Neuron (in vitro differentiated cells): ENCODE results near the gene KRTAP4-3.
"Not testable (repeated sequence)": the region's sequence is repeated elsewhere in the genome, so short reads cannot be mapped to it uniquely, and the experiment has no call there.

ENCODE experiments used
- H2AFZ ChIP-seq: one replicate; pipeline ENCODE4 v1.6.1; 2013; ENCODE audit warnings: low read depth, mild to moderate bottlenecking, inconsistent platforms, low read length, moderate library complexity
- H3K27me3 ChIP-seq: one replicate; pipeline ENCODE4 v1.6.1; 2013; ENCODE audit warnings: low read length; ENCODE audit not compliant: insufficient read depth
- H3K36me3 ChIP-seq: one replicate; pipeline ENCODE4 v1.6.1; 2013; ENCODE audit warnings: low read length; ENCODE audit not compliant: insufficient read depth
- H3K4me1 ChIP-seq: one replicate; pipeline ENCODE4 v1.6.1; 2013; ENCODE audit warnings: low read length; ENCODE audit not compliant: insufficient read depth
- H3K4me3 ChIP-seq: 2 replicates; pipeline ENCODE4 v1.5.1; 2013; ENCODE audit warnings: mild to moderate bottlenecking, low read length, moderate library complexity
- H3K9me3 ChIP-seq: one replicate; pipeline ENCODE4 v1.6.1; 2013; ENCODE audit warnings: low read length

The KRTAP4-3 gene

DNA sequence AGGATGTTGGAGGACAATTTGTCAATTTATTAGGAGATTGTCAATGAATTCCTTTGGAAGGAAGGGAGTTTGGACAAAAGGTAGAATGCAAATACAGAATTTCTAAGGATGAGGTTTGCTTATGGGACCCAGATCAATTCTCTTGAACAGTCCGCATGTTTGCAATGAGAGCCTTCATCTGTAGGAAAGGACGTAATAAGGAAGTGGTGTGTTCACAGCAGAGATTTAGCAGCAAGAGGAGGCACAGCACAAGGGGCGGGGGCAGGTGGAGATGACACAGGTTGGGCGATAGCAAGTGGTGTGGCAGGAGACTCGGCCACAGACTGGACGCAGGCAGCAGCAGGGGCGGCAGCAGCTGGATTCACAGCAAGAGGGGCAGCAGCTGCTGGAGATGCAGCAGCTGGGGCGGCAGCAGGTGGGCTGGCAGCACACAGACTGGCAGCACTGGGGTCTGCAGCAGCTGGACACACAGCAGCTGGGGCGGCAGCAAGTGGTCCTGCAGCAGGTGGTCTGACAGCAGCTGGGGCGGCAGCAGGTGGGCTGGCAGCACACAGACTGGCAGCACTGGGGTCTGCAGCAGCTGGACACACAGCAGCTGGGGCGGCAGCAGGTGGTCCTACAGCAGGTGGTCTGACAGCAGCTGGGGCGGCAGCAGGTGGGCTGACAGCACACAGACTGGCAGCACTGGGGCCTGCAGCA is 44.6 kb downstream of the KRTAP4-3 start:
- not testable (repeated sequence) for H3K4me1 ChIP-seq, H2AFZ ChIP-seq, H3K36me3 ChIP-seq, H3K9me3 ChIP-seq, H3K4me3 ChIP-seq, H3K27me3 ChIP-seq

DNA sequence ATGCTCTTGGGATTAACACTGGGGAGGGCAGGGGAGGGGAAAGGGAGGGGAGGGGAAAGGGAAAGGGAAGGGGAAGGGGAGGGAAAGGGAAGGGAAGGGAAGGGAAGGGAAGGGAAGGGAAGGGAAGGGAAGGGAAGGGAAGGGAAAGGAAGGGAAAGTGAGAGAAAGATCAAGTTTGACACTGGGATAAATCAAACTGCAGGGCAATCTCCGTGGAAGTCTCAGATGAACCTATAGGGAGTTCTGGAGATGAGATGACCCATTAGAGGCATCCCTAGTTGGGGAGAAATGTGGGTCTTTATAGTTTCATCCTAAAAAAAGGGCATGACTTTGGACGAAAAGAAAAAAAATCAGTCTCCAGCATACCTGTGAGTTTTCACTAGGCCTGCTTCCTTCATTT is 46.3 kb downstream of the KRTAP4-3 start:
- H3K9me3 ChIP-seq, result no peaks in the 10 kb centered on the region
- H3K27me3 ChIP-seq, result no peaks in the 10 kb centered on the region
- no peaks in the 10 kb centered on the region for H3K36me3 ChIP-seq
- H3K4me1 ChIP-seq, result no peaks in the 10 kb centered on the region
- no peak overlapping the region for H2AFZ ChIP-seq
- H3K4me3 ChIP-seq, result no peak overlapping the region

DNA sequence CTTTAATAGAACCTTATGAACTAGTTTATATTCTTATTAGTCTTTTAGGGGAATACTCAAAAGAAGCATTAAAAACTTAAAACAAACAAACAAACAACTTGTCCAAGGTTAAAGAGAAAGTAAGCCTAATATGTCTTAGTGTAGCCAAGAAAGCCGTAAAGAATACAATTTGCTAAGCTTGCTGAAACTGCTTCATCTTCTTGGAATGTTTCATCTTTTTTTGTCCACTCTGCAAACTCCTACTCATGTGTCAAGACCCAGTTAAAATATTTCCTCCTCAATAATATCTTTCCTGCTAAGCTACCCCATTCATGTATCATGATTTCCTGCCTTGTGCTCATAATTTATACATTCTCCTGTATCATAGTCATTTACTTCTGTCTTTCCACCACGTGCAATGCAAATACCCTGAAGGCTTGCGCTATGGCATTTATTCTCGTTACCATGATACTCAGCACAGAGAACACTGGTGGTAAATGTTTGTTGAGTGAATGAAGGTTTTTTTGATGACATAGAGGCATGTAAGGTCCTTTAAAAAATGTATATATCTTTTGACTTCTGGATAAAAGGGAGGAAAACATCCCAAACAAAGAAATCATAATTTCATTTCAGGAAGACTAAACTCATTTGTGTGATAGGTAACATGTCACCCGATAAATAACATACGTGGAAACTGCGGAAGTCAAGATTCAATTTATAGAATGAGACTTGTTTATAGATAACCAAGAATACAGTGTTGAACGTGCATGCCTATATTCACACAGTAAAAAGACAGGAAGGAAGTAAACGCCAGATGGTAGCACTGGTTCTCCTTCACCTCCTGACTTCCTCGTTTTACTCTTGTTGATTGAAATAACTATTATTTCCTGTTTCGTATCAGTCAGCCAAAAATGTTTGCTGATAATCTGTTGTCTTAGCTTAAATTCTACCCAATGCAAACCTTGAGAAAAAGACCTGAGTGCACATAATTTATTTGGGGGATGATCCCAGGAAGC is 48.0 kb downstream of the KRTAP4-3 start:
- H2AFZ ChIP-seq, H3K4me3 ChIP-seq, H3K4me1 ChIP-seq, H3K9me3 ChIP-seq, H3K27me3 ChIP-seq, H3K36me3 ChIP-seq: not testable (repeated sequence)

- no peaks in the 10 kb centered on the region for H3K9me3 ChIP-seq
- no peaks in the 10 kb centered on the region for H3K36me3 ChIP-seq
- H3K27me3 ChIP-seq, result peaks cover 2% of the 10 kb centered on the region
- no peak overlapping the region for H2AFZ ChIP-seq
- H3K4me3 ChIP-seq, result no peak overlapping the region
- H3K4me1 ChIP-seq, result peaks cover 7% of the 10 kb centered on the region
Observed at GRCh38 chr17:41118721-41119120, 49.3 kb downstream of the KRTAP4-3 start.

GRCh38 chr17:41117846-41118386 is 50.1 kb downstream of the KRTAP4-3 start, which contains the start of gene KRTAP4-11:
Gene KRTAP4-11, minus strand, starts transcription at chr17:41118373. Its CDS starts 58 bp downstream, at chr17:41118315.
- H3K9me3 ChIP-seq, H2AFZ ChIP-seq, H3K4me3 ChIP-seq, H3K36me3 ChIP-seq, H3K4me1 ChIP-seq, H3K27me3 ChIP-seq: not testable (repeated sequence)
